Activated T-cell treated with anti-CD3 and anti-CD28 coated beads, Interleukin-2, amount 50 U/mL, for 4 hours (primary cell): ENCODE measurements around the gene ABCB1. TPM values are rescaled to one million over a fixed set of nuclear protein-coding genes. Genes with fewer than 3 reads are reported as not detected.
"Not testable (repeated sequence)": the region's sequence is repeated elsewhere in the genome, so short reads cannot be mapped to it uniquely, and the experiment has no call there.

Experiments used
- ATAC-seq, 2 donors: fragments of 200-7000 bp; cut with Tn5 transposase; one replicate each; pipeline ENCODE4 v1.10.0; 2021
- DNase-seq: peaks from one replicate; pipeline ENCODE4 v3.0.0-alpha.2; 2020
- H3K27me3 Mint-ChIP-seq: one replicate; pipeline ENCODE4 v1.8.0; 2021; ENCODE audit warnings: low read depth, mixed read lengths
- H3K36me3 Mint-ChIP-seq: one replicate; pipeline ENCODE4 v1.8.0; 2022; ENCODE audit warnings: mixed read lengths; ENCODE audit not compliant: insufficient read depth
- H3K4me1 Mint-ChIP-seq: one replicate; pipeline ENCODE4 v1.8.0; 2021; ENCODE audit warnings: low read depth, mixed read lengths
- H3K4me3 Mint-ChIP-seq: one replicate; pipeline ENCODE4 v1.8.0; 2021; ENCODE audit warnings: mild to moderate bottlenecking, moderate library complexity, mixed read lengths
- H3K9me3 Mint-ChIP-seq: one replicate; pipeline ENCODE4 v1.8.0; 2021; ENCODE audit warnings: mixed read lengths
- total RNA-seq, 3 donors: library from RNA; stranded (reverse); gene quantifications; one replicate each; pipeline ENCODE4 v1.2.1, GENCODE V29; 2021

The ABCB1 gene
- total RNA-seq, 3 donors from 2014 or later: 6.3 to 10.8 (median 7.3) TPM

GRCh38 chr7:87596696-87597095 is 4.0 kb downstream of the ABCB1 start:
- Mint-ChIP-seq H3K36me3 (no peaks in the 10 kb centered on the region), H3K4me3 (no peak overlapping the region), H3K4me1 (peaks cover 31% of the 10 kb centered on the region), H3K27me3 (peaks cover 28% of the 10 kb centered on the region), H3K9me3 (no peaks in the 10 kb centered on the region)
- no peak for DNase-seq
- ATAC-seq: no peak

- DNase-seq: no peak
- H3K4me3 Mint-ChIP-seq: no peak overlapping the region
- peaks cover 24% of the 10 kb centered on the region for H3K27me3 Mint-ChIP-seq
- no peaks in the 10 kb centered on the region for H3K9me3 Mint-ChIP-seq
- ATAC-seq: no peak
- H3K4me1 Mint-ChIP-seq: peaks cover 28% of the 10 kb centered on the region
- no peaks in the 10 kb centered on the region for H3K36me3 Mint-ChIP-seq
These were observed 4.5 kb downstream of the ABCB1 start for GRCh38 chr7:87596136-87596535.

- H3K27me3 Mint-ChIP-seq: peaks cover 9% of the 10 kb centered on the region
- no peak for ATAC-seq
These were observed 8.4 kb downstream of the ABCB1 start for GRCh38 chr7:87592300-87592699.

GRCh38 chr7:87591211-87591610 is 9.5 kb downstream of the ABCB1 start:
- H3K27me3 Mint-ChIP-seq: peaks cover 6% of the 10 kb centered on the region
- peaks cover 7% of the 10 kb centered on the region for H3K4me1 Mint-ChIP-seq
- H3K36me3 Mint-ChIP-seq: no peaks in the 10 kb centered on the region
- H3K4me3 Mint-ChIP-seq: no peak overlapping the region
- ATAC-seq (no peak), DNase-seq (no peak)
- no peaks in the 10 kb centered on the region for H3K9me3 Mint-ChIP-seq

More at GRCh38 chr7:87592300-87592699, 8.4 kb downstream of the ABCB1 start:
- H3K36me3 Mint-ChIP-seq: no peaks in the 10 kb centered on the region
- peaks cover 5% of the 10 kb centered on the region for H3K4me1 Mint-ChIP-seq
- DNase-seq: no peak
- H3K9me3 Mint-ChIP-seq: no peaks in the 10 kb centered on the region
- H3K4me3 Mint-ChIP-seq: no peak overlapping the region

- DNase-seq (no peak), ATAC-seq (peak in 1 of 2 donors; percentile 50)
- Mint-ChIP-seq H3K4me3 (no peak overlapping the region), H3K36me3 (no peaks in the 10 kb centered on the region), H3K27me3 (peaks cover 2% of the 10 kb centered on the region), H3K9me3 (no peaks in the 10 kb centered on the region), H3K4me1 (peaks cover 7% of the 10 kb centered on the region)
These were observed 10.1 kb downstream of the ABCB1 start for GRCh38 chr7:87590578-87590977.

GRCh38 chr7:87589631-87590030 is 11.1 kb downstream of the ABCB1 start:
- H3K9me3 Mint-ChIP-seq: no peaks in the 10 kb centered on the region
- ATAC-seq (no peak), DNase-seq (no peak)
- H3K27me3 Mint-ChIP-seq: peaks cover 6% of the 10 kb centered on the region
- H3K4me1 Mint-ChIP-seq: peaks cover 7% of the 10 kb centered on the region
- H3K4me3 Mint-ChIP-seq: no peak overlapping the region
- peaks cover 7% of the 10 kb centered on the region for H3K36me3 Mint-ChIP-seq

GRCh38 chr7:87581723-87582122 is 19.0 kb downstream of the ABCB1 start:
- Mint-ChIP-seq H3K4me3 (no peak overlapping the region), H3K36me3 (peaks cover 13% of the 10 kb centered on the region), H3K27me3 (peaks cover 12% of the 10 kb centered on the region), H3K4me1 (peaks cover 6% of the 10 kb centered on the region), H3K9me3 (peaks cover 3% of the 10 kb centered on the region)
- no peak for DNase-seq
- no peak for ATAC-seq

- Mint-ChIP-seq H3K36me3 (peaks cover 13% of the 10 kb centered on the region), H3K4me1 (peaks cover under 1% of the 10 kb centered on the region), H3K4me3 (no peak overlapping the region), H3K27me3 (peaks cover 12% of the 10 kb centered on the region), H3K9me3 (peaks cover 3% of the 10 kb centered on the region)
- no peak for DNase-seq
- no peak for ATAC-seq
These were observed 20.0 kb downstream of the ABCB1 start for GRCh38 chr7:87580636-87581035.

GRCh38 chr7:87575521-87575920 is 25.2 kb downstream of the ABCB1 start:
- no peak for DNase-seq
- ATAC-seq: no peak
- H3K4me1 Mint-ChIP-seq: peaks cover 16% of the 10 kb centered on the region
- no peak overlapping the region for H3K4me3 Mint-ChIP-seq
- H3K27me3 Mint-ChIP-seq: no peaks in the 10 kb centered on the region
- H3K9me3 Mint-ChIP-seq: peaks cover 5% of the 10 kb centered on the region
- H3K36me3 Mint-ChIP-seq: peaks cover 2% of the 10 kb centered on the region

GRCh38 chr7:87574630-87575029 is 26.1 kb downstream of the ABCB1 start:
- ATAC-seq: peak; percentile 74 to 90

GRCh38 chr7:87572513-87572912 is 28.2 kb downstream of the ABCB1 start:
- H3K9me3 Mint-ChIP-seq, H3K27me3 Mint-ChIP-seq, ATAC-seq, H3K4me3 Mint-ChIP-seq, DNase-seq, H3K36me3 Mint-ChIP-seq: not testable (repeated sequence)
- H3K4me1 Mint-ChIP-seq: peaks cover 16% of the 10 kb centered on the region

More at GRCh38 chr7:87574630-87575029, 26.1 kb downstream of the ABCB1 start:
- Mint-ChIP-seq H3K9me3 (peaks cover 4% of the 10 kb centered on the region), H3K4me1 (peaks cover 16% of the 10 kb centered on the region), H3K36me3 (peaks cover 1% of the 10 kb centered on the region), H3K4me3 (no peak overlapping the region), H3K27me3 (no peaks in the 10 kb centered on the region)
- DNase-seq: no peak

- no peak overlapping the region for H3K4me3 Mint-ChIP-seq
- H3K27me3 Mint-ChIP-seq: no peaks in the 10 kb centered on the region
- H3K36me3 Mint-ChIP-seq: peaks cover 3% of the 10 kb centered on the region
- peaks cover 13% of the 10 kb centered on the region for H3K4me1 Mint-ChIP-seq
- H3K9me3 Mint-ChIP-seq: peaks cover 3% of the 10 kb centered on the region
- no peak for ATAC-seq
- DNase-seq: no peak
These were observed 30.5 kb downstream of the ABCB1 start for GRCh38 chr7:87570178-87570577.

- Mint-ChIP-seq H3K27me3 (no peaks in the 10 kb centered on the region), H3K9me3 (no peaks in the 10 kb centered on the region), H3K4me1 (peaks cover 2% of the 10 kb centered on the region), H3K36me3 (peaks cover 5% of the 10 kb centered on the region), H3K4me3 (no peak overlapping the region)
- no peak for DNase-seq
- no peak for ATAC-seq
These were observed 33.6 kb downstream of the ABCB1 start for GRCh38 chr7:87567052-87567451.

GRCh38 chr7:87566311-87566900 is 34.3 kb downstream of the ABCB1 start:
- no peak for ATAC-seq
- H3K27me3 Mint-ChIP-seq: no peaks in the 10 kb centered on the region

GRCh38 chr7:87565877-87566276 is 34.8 kb downstream of the ABCB1 start:
- Mint-ChIP-seq H3K4me1 (peaks cover 2% of the 10 kb centered on the region), H3K36me3 (peaks cover 5% of the 10 kb centered on the region), H3K4me3 (no peak overlapping the region), H3K27me3 (no peaks in the 10 kb centered on the region), H3K9me3 (no peaks in the 10 kb centered on the region)
- DNase-seq (no peak), ATAC-seq (no peak)

More at GRCh38 chr7:87566311-87566900, 34.3 kb downstream of the ABCB1 start:
- no peak overlapping the region for H3K4me3 Mint-ChIP-seq
- DNase-seq: no peak
- no peaks in the 10 kb centered on the region for H3K9me3 Mint-ChIP-seq
- H3K4me1 Mint-ChIP-seq: peaks cover 2% of the 10 kb centered on the region
- H3K36me3 Mint-ChIP-seq: peaks cover 5% of the 10 kb centered on the region
